Measurements from ENCODE around the gene COX19.

Gene COX19

GRCh38 chr7:958221-959200 is 16.8 kb downstream of the COX19 start:
- TF ChIP-seq CTCF (conservative IDR thresholded peaks at IDR 0.05): no peak
- no peak for TF ChIP-seq ZFX (IDR thresholded peaks at IDR 0.05)
- no peak overlapping the region for H3K27ac ChIP-seq

- H3K27ac ChIP-seq: no peak overlapping the region
- no peak for TF ChIP-seq CTCF (conservative IDR thresholded peaks at IDR 0.05)
- TF ChIP-seq ZFX (IDR thresholded peaks at IDR 0.05): no peak
Measured at GRCh38 chr7:957418-958220, 17.7 kb downstream of the COX19 start.

GRCh38 chr7:956031-956430 is 19.3 kb downstream of the COX19 start:
- no peak overlapping the region for H3K27ac ChIP-seq
- TF ChIP-seq CTCF (conservative IDR thresholded peaks at IDR 0.05) (no peak), ZFX (IDR thresholded peaks at IDR 0.05) (no peak)

- TF ChIP-seq CTCF (conservative IDR thresholded peaks at IDR 0.05) (no peak; the same call in 1 of the 2 replicates), ZFX (IDR thresholded peaks at IDR 0.05) (no peak)
- no peak within 1 kb of the TSS for H3K27ac ChIP-seq
Measured at GRCh38 chr7:954330-955238, 20.8 kb downstream of the COX19 start, which contains the start of gene ADAP1. Gene ADAP1 (minus strand): TSS chr7:954680. CDS start chr7:954477, 203 bp downstream.

GRCh38 chr7:953547-954327 is 21.6 kb downstream of the COX19 start:
- TF ChIP-seq ZFX (IDR thresholded peaks at IDR 0.05) (no peak), CTCF (conservative IDR thresholded peaks at IDR 0.05) (no peak)
- H3K27ac ChIP-seq: no peak overlapping the region

All from C4-2B (cell line).